ENCODE data around the gene DLGAP4. TPM values are rescaled to one million over a fixed set of nuclear protein-coding genes. Genes with fewer than 3 reads are reported as not detected.

Gene DLGAP4
- total and polyA plus RNA-seq, 2 of the 13 experiments (the other 11 are each of a cell fraction or from before 2014, with no cell fraction given) = 15.2 to 26.7 TPM

DNA sequence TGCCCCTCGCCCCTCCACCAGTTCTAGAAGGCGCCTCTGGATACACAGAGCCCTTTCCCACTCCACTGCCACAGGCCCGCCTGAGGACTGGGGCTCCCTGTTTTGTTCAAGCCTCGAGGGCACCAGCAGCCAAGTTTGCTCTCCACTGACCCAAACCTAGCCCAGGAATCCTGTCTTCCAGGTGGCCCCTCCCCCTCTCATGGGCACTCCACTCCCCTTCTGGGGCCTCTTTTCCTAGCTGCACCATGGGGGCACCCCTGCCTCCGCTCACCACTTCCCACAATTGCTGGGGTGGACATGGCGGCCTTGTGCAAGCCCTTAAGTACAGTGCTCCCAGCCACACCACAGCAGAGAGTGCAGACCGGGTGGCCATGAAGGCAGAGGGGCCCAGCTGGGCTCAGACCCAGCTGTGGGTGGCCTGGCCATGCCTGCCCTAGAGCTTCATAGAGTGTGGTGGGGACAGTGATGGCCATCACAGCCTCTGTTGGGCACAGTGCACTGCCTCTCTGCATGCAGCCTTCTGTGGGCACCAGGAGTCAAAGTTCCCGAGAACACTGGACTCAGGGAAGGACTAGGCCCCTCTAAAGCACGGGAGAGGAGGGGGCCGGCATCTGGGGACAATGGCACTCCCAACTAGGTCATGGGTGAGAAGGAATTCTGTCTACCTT is 236.5 kb downstream of the DLGAP4 start (continued):
- TF ChIP-seq, protein P1, sequence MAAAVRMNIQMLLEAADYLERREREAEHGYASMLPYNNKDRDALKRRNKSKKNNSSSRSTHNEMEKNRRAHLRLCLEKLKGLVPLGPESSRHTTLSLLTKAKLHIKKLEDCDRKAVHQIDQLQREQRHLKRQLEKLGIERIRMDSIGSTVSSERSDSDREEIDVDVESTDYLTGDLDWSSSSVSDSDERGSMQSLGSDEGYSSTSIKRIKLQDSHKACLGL (CRISPR knock-in tag; IDR thresholded peaks at IDR 0.05) = 0 out of 2 replicates have a peak, but pooled peaks have one; percentile 26
- TF ChIP-seq, protein P2, sequence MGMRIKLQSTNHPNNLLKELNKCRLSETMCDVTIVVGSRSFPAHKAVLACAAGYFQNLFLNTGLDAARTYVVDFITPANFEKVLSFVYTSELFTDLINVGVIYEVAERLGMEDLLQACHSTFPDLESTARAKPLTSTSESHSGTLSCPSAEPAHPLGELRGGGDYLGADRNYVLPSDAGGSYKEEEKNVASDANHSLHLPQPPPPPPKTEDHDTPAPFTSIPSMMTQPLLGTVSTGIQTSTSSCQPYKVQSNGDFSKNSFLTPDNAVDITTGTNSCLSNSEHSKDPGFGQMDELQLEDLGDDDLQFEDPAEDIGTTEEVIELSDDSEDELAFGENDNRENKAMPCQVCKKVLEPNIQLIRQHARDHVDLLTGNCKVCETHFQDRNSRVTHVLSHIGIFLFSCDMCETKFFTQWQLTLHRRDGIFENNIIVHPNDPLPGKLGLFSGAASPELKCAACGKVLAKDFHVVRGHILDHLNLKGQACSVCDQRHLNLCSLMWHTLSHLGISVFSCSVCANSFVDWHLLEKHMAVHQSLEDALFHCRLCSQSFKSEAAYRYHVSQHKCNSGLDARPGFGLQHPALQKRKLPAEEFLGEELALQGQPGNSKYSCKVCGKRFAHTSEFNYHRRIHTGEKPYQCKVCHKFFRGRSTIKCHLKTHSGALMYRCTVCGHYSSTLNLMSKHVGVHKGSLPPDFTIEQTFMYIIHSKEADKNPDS (CRISPR knock-in tag; IDR thresholded peaks at IDR 0.05) = 0 out of 2 replicates have a peak, but pooled peaks have one; percentile 10
- TF ChIP-seq ZNF160 (CRISPR knock-in tag; IDR thresholded peaks at IDR 0.05) (no peak), ZNF768 (CRISPR knock-in tag; IDR thresholded peaks at IDR 0.05) (peak; percentile 16; the same call in 1 of the 2 replicates), ZIK1 (CRISPR knock-in tag; IDR thresholded peaks at IDR 0.05; ENCODE audit: borderline replicate concordance, low read depth) (no peak), ZFP1 (CRISPR knock-in tag; IDR thresholded peaks at IDR 0.05) (no peak), AGO2 (optimal IDR thresholded peaks at IDR 0.05; ENCODE audit: low read depth, low read length) (peak; percentile 41), ZNF124 (CRISPR knock-in tag; IDR thresholded peaks at IDR 0.05) (no peak), WIZ (CRISPR knock-in tag; IDR thresholded peaks at IDR 0.05) (no peak), JUN (CRISPR knock-in tag; IDR thresholded peaks at IDR 0.05) (no peak), NCOA1 (CRISPR knock-in tag; IDR thresholded peaks at IDR 0.05) (0 out of 2 replicates have a peak, but pooled peaks have one; percentile 6), RBM39 (IDR thresholded peaks at IDR 0.05; ENCODE audit: low read depth, low read length, poor library complexity, severe bottlenecking) (peak; percentile 27), ZNF547 (CRISPR knock-in tag; IDR thresholded peaks at IDR 0.05) (no peak), ZNF501 (CRISPR knock-in tag; IDR thresholded peaks at IDR 0.05) (no peak), ZNF564 (CRISPR knock-in tag; IDR thresholded peaks at IDR 0.05) (0 out of 2 replicates have a peak, but pooled peaks have one; percentile 39), SP140L (CRISPR knock-in tag; IDR thresholded peaks at IDR 0.05; ENCODE audit: borderline replicate concordance) (no peak)
- TF ChIP-seq, protein P3, sequence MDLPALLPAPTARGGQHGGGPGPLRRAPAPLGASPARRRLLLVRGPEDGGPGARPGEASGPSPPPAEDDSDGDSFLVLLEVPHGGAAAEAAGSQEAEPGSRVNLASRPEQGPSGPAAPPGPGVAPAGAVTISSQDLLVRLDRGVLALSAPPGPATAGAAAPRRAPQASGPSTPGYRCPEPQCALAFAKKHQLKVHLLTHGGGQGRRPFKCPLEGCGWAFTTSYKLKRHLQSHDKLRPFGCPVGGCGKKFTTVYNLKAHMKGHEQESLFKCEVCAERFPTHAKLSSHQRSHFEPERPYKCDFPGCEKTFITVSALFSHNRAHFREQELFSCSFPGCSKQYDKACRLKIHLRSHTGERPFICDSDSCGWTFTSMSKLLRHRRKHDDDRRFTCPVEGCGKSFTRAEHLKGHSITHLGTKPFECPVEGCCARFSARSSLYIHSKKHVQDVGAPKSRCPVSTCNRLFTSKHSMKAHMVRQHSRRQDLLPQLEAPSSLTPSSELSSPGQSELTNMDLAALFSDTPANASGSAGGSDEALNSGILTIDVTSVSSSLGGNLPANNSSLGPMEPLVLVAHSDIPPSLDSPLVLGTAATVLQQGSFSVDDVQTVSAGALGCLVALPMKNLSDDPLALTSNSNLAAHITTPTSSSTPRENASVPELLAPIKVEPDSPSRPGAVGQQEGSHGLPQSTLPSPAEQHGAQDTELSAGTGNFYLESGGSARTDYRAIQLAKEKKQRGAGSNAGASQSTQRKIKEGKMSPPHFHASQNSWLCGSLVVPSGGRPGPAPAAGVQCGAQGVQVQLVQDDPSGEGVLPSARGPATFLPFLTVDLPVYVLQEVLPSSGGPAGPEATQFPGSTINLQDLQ (CRISPR knock-in tag; IDR thresholded peaks at IDR 0.05) = no peak
- TF ChIP-seq, protein P4, sequence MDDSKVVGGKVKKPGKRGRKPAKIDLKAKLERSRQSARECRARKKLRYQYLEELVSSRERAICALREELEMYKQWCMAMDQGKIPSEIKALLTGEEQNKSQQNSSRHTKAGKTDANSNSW (CRISPR knock-in tag; IDR thresholded peaks at IDR 0.05; ENCODE audit: borderline replicate concordance) = no peak
- TF ChIP-seq, protein P5, sequence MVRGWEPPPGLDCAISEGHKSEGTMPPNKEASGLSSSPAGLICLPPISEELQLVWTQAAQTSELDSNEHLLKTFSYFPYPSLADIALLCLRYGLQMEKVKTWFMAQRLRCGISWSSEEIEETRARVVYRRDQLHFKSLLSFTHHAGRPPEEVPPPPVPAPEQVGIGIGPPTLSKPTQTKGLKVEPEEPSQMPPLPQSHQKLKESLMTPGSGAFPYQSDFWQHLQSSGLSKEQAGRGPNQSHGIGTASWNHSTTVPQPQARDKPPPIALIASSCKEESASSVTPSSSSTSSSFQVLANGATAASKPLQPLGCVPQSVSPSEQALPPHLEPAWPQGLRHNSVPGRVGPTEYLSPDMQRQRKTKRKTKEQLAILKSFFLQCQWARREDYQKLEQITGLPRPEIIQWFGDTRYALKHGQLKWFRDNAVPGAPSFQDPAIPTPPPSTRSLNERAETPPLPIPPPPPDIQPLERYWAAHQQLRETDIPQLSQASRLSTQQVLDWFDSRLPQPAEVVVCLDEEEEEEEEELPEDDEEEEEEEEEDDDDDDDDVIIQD (CRISPR knock-in tag; IDR thresholded peaks at IDR 0.05; ENCODE audit: low read depth) = no peak

All from HepG2 (cell line).